Osteocyte (in vitro differentiated cells): ENCODE data around the gene TOGARAM2. TPM values are rescaled to one million over a fixed set of nuclear protein-coding genes. Genes with fewer than 3 reads are reported as not detected.

Experiments used
- DNase-seq: peaks from one replicate; pipeline ENCODE4 v3.0.0; 2021; ENCODE audit warnings: mixed read lengths; ENCODE audit not compliant: unreplicated experiment; ENCODE audit errors: extremely low spot score
- H3K27ac Mint-ChIP-seq: one replicate; pipeline ENCODE4 v1.8.0; 2021; ENCODE audit warnings: mild to moderate bottlenecking, mixed read lengths; ENCODE audit not compliant: unreplicated experiment
- H3K27me3 Mint-ChIP-seq: one replicate; pipeline ENCODE4 v1.8.0; 2021; ENCODE audit warnings: mixed read lengths; ENCODE audit not compliant: unreplicated experiment
- H3K36me3 Mint-ChIP-seq: one replicate; pipeline ENCODE4 v1.8.0; 2021; ENCODE audit warnings: mixed read lengths; ENCODE audit not compliant: unreplicated experiment
- H3K4me1 Mint-ChIP-seq: one replicate; pipeline ENCODE4 v1.8.0; 2021; ENCODE audit warnings: mixed read lengths; ENCODE audit not compliant: unreplicated experiment
- H3K4me3 Mint-ChIP-seq: one replicate; pipeline ENCODE4 v1.8.0; 2021; ENCODE audit warnings: mild to moderate bottlenecking, moderate library complexity, mixed read lengths; ENCODE audit not compliant: unreplicated experiment
- H3K9me3 Mint-ChIP-seq: one replicate; pipeline ENCODE4 v1.8.0; 2021; ENCODE audit warnings: mixed read lengths; ENCODE audit not compliant: unreplicated experiment
- CTCF ChIP-seq: fragments of 200-600 bp; sonication (generic); IDR thresholded peaks from 2 replicates; pipeline ENCODE4 v1.5.0; 2021; ENCODE audit warnings: antibody characterized with exemption, mild to moderate bottlenecking, moderate library complexity
- total RNA-seq: library from RNA; stranded (reverse); gene quantifications from 2 replicates; pipeline ENCODE4 v1.2.1, GENCODE V29; 2021

The TOGARAM2 gene
- total RNA-seq, 1 donor from 2014 or later = not detected

DNA sequence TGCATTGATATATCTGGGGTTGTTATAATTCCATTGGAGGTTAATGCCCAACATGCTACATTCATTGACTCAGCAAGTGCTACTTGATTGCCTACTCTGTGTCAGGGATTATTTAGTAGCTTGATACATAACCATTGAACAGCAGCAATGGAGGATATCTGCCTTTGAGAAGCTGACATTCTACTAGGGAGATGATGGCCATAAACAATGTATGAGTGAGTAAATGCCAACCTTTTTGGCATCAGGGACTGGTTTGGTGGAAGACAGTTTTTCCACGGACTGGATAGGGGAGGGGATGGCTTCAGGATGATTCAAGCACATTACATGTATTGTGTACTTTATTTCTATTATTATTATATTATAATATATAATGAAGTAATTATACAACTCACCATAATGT, 31.9 kb upstream of the TOGARAM2 start:
- Mint-ChIP-seq H3K4me1 (no peaks in the 10 kb centered on the region), H3K27ac (no peak overlapping the region), H3K36me3 (peaks cover 28% of the 10 kb centered on the region), H3K9me3 (no peaks in the 10 kb centered on the region), H3K27me3 (no peaks in the 10 kb centered on the region), H3K4me3 (no peak overlapping the region)
- no peak for TF ChIP-seq CTCF
- no peak for DNase-seq

DNA sequence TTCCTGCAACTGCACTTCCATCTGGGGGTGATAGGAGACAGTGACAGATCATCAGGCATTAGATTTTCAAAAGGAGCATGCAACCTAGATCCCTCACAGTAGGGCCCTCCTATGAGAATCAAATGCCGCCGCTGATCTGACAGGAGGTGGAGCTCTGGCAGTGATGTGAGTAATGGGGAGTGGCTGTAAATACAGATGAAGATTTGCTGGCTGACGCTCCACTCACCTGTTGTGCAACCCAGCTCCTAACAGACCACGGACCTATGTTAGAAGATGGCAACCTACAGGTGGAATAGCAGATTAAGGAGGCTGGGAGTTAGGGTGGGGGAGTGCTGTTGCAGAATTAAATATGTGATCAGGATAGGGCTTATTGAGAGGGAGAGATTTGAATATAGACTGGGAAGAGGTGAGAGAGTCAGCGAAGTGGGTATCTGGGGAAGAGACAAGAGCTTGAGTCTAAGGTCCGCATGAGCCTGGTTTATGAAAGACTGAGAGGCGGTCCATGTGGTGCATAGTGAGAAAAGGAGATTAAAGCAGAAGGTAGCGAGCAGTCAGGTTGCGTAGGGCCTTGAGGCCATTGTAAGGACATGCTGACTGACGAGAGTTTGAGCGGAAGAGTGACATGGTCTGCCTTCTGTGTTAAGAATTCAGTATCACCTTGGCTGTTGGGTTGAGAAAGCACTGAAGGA, 31.3 kb upstream of the TOGARAM2 start:
- Mint-ChIP-seq H3K36me3 (peaks cover 23% of the 10 kb centered on the region), H3K9me3 (no peaks in the 10 kb centered on the region), H3K27me3 (no peaks in the 10 kb centered on the region), H3K4me3 (no peak overlapping the region), H3K4me1 (no peaks in the 10 kb centered on the region), H3K27ac (no peak overlapping the region)
- no peak for TF ChIP-seq CTCF
- DNase-seq = no peak

DNA sequence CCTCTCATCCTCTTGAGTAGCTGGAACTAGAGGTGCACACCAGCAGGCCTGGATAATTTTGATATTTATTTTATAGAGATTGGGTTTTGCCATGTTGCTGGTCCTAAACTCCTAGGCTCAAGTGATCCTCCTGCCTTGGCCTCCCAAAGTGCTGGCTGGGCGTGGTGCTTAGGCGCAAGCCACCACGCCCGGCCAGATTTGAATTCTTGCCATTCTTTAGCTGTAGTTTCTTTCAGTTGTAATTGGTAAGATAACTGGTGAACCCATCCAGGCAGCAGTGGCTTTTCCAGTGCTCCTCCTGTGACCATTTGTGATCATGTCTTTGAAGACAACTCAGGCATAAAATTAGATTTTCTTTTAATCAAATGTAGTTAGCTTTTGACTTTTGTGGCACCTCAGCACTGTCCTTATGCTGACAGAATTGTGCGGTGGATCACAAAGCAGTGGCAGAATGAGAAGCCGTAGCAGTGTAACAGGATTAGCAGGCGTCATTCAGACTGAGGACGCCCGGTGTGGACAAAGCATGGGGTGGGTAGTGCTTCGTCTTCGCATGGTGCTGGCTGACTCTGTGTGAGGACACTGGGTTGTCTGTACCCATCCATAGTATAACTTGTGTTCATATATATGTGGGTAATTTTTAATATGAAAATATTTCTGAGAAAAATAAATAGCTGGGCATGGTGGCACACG, 30.0 kb upstream of the TOGARAM2 start:
- H3K4me3 Mint-ChIP-seq = no peak overlapping the region
- H3K9me3 Mint-ChIP-seq = no peaks in the 10 kb centered on the region
- H3K27ac Mint-ChIP-seq = no peak overlapping the region
- DNase-seq = no peak
- peaks cover 20% of the 10 kb centered on the region for H3K36me3 Mint-ChIP-seq
- H3K4me1 Mint-ChIP-seq = no peaks in the 10 kb centered on the region
- H3K27me3 Mint-ChIP-seq = no peaks in the 10 kb centered on the region
- no peak for TF ChIP-seq CTCF

DNA sequence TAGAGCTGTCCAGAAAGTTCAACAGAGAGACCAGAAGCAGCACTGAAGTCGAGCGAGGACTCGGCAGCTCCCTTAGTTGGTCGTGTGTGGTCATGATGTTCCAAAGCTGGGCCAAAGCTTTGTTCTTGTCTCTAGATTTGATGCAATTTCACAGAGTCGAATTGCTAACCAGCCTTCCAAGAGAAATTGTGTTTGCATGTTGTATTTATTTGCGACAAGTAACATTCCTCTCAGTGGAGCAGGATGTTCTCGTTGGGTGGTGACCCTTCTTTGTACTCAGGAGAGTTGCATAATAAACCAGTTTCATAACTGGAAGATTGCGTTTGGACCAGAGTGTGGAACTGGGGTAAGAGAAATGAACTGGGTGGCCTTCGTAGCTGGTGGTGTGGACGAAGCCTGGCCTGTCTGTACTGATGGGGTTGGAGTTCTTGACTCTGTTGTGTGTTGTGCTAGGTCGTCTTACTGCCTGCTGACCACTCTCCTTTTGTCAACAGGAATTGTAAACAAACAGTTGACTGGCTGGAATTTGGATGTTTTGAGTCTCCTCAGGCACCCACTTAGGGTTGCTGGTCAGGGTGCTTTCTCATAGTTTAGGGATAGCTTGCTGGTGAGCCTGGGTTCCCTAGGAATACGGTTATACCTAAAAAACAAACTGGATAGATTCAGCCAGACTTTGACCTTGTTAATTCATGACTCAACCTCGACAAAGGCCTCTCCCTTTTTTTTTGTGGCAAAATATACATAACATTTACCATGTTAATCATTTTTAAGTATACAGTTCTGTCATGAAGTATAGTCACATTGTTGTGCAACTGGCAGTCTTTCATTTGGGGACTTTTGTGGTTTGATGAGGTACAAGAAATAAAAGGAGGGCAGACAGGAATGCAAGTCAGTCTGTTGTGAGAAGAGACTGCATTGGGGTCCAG, 28.9 kb upstream of the TOGARAM2 start:
- TF ChIP-seq CTCF = no peak
- no peak overlapping the region for H3K4me3 Mint-ChIP-seq
- peaks cover 16% of the 10 kb centered on the region for H3K36me3 Mint-ChIP-seq
- no peak for DNase-seq
- no peaks in the 10 kb centered on the region for H3K9me3 Mint-ChIP-seq
- H3K27me3 Mint-ChIP-seq = no peaks in the 10 kb centered on the region
- peaks cover 4% of the 10 kb centered on the region for H3K4me1 Mint-ChIP-seq
- H3K27ac Mint-ChIP-seq = no peak overlapping the region

DNA sequence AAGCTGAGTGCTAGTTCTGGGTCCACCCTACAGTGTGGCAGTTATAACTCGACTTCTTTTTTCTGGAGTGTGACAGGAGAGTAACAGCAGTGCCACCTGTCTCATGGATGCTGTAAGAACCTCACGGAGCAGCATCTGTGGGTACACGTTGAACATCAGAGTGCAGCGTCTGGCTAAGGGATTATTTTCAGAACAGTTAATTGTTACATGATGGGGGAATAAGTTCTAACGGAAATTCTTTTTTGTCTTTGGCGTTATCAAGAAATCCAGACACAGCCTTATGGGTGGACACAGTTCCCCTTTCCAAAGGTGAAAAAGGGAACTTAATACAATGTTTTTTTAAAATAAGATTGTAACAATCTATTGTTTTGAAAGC, 28.3 kb upstream of the TOGARAM2 start:
- Mint-ChIP-seq H3K36me3 (peaks cover 16% of the 10 kb centered on the region), H3K27ac (no peak overlapping the region), H3K4me1 (peaks cover 4% of the 10 kb centered on the region), H3K9me3 (no peaks in the 10 kb centered on the region), H3K27me3 (peaks cover 4% of the 10 kb centered on the region), H3K4me3 (no peak overlapping the region)
- TF ChIP-seq CTCF = peak; percentile 13
- DNase-seq = no peak
